ENCODE data around the gene DNAAF2. TPM values are rescaled to one million over a fixed set of nuclear protein-coding genes. Genes with fewer than 3 reads are reported as not detected.

The DNAAF2 gene
- total and polyA plus RNA-seq, 2 of the 13 experiments (the other 11 are each of a cell fraction or from before 2014, with no cell fraction given), result 6.1 to 13.6 TPM

DNA sequence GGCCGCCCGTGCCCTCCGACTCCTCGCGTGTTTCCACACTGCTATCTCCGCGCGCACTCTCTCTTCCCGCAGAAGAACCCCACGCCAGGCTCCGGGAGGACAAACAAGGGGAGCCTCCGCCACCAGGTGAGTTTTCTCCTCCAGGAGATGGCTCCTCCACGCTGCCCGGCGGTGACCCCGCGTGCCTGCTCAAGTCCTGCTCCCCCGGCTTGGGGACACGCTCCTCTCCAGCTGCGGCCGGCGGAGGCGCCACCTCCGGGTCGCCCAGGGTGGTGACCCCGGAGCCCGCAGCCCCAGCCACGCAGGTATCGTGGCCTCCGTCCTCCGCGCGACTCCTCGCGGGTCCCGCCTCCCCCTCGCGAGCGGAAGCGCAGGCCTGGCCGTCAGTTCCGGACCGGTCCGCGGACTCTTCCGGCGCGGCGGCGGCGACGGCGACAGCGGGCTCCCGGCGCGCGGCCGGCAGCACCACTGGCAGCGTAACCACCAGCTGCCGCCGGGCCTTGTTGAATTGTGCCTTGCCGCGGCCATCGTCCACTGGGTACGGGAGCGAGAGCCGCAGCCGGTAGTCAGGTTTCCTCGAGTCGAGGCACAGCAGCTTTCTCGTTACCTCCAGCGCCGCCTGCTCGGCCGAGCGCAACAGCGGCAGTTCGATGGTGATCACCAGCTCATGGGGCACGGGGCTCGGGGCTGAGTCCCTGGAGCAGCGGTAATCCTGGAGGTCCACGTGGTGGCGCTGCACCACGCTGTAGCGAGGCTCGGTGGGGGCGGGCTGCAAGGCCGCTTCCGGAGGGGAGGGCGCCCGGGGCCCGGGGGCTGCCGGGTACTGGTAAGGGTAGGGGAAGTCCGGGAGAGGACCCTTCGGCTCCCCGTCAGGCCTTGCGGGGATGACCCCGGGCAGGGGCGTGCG is 1.2 kb downstream of the DNAAF2 start (continued):
- TF ChIP-seq, protein P1, sequence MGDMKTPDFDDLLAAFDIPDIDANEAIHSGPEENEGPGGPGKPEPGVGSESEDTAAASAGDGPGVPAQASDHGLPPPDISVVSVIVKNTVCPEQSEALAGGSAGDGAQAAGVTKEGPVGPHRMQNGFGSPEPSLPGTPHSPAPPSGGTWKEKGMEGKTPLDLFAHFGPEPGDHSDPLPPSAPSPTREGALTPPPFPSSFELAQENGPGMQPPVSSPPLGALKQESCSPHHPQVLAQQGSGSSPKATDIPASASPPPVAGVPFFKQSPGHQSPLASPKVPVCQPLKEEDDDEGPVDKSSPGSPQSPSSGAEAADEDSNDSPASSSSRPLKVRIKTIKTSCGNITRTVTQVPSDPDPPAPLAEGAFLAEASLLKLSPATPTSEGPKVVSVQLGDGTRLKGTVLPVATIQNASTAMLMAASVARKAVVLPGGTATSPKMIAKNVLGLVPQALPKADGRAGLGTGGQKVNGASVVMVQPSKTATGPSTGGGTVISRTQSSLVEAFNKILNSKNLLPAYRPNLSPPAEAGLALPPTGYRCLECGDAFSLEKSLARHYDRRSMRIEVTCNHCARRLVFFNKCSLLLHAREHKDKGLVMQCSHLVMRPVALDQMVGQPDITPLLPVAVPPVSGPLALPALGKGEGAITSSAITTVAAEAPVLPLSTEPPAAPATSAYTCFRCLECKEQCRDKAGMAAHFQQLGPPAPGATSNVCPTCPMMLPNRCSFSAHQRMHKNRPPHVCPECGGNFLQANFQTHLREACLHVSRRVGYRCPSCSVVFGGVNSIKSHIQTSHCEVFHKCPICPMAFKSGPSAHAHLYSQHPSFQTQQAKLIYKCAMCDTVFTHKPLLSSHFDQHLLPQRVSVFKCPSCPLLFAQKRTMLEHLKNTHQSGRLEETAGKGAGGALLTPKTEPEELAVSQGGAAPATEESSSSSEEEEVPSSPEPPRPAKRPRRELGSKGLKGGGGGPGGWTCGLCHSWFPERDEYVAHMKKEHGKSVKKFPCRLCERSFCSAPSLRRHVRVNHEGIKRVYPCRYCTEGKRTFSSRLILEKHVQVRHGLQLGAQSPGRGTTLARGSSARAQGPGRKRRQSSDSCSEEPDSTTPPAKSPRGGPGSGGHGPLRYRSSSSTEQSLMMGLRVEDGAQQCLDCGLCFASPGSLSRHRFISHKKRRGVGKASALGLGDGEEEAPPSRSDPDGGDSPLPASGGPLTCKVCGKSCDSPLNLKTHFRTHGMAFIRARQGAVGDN (CRISPR knock-in tag; IDR thresholded peaks at IDR 0.05), result peak; percentile 87; the same call in 1 of the 2 replicates
- TF ChIP-seq ZNF589 (CRISPR knock-in tag; conservative IDR thresholded peaks at IDR 0.05) (peak; percentile 86; the same call in 1 of the 2 replicates), SKI (IDR thresholded peaks at IDR 0.05; ENCODE audit: partially characterized antibody) (no peak), HMGA1 (CRISPR knock-in tag; conservative IDR thresholded peaks at IDR 0.05) (no peak), ZNF543 (CRISPR knock-in tag; IDR thresholded peaks at IDR 0.05) (peak; percentile 29), WIZ (CRISPR knock-in tag; IDR thresholded peaks at IDR 0.05) (0 out of 2 replicates have a peak, but pooled peaks have one; percentile 22), HES4 (CRISPR knock-in tag; IDR thresholded peaks at IDR 0.05; ENCODE audit: borderline replicate concordance) (peak; percentile 94), ZNF747 (CRISPR knock-in tag; IDR thresholded peaks at IDR 0.05; ENCODE audit: borderline replicate concordance) (peak; percentile 28; the same call in 1 of the 2 replicates), KMT2B (CRISPR knock-in tag; IDR thresholded peaks at IDR 0.05) (peak; percentile 82; the same call in 1 of the 2 replicates), POLR2G (IDR thresholded peaks at IDR 0.05; ENCODE audit: low read depth, low read length) (peak; percentile 93), ZNF317 (CRISPR knock-in tag; IDR thresholded peaks at IDR 0.05) (0 out of 2 replicates have a peak, but pooled peaks have one; percentile 64), ZNF331 (CRISPR knock-in tag; IDR thresholded peaks at IDR 0.05) (peak; percentile 86; the same call in 1 of the 2 replicates), ZNF550 (CRISPR knock-in tag; IDR thresholded peaks at IDR 0.05; ENCODE audit: borderline replicate concordance) (no peak), ZFP41 (CRISPR knock-in tag; IDR thresholded peaks at IDR 0.05; ENCODE audit: borderline replicate concordance) (no peak), ZNF569 (CRISPR knock-in tag; IDR thresholded peaks at IDR 0.05; ENCODE audit: borderline replicate concordance) (no peak), NR2C2 (CRISPR knock-in tag; IDR thresholded peaks at IDR 0.05; ENCODE audit: borderline replicate concordance) (peak; percentile 80), KLF13 (CRISPR knock-in tag; IDR thresholded peaks at IDR 0.05) (no peak), REL (CRISPR knock-in tag; conservative IDR thresholded peaks at IDR 0.05) (peak; percentile 91), JARID2 (CRISPR knock-in tag; IDR thresholded peaks at IDR 0.05; ENCODE audit: insufficient replicate concordance) (no peak)
- TF ChIP-seq, protein P2, sequence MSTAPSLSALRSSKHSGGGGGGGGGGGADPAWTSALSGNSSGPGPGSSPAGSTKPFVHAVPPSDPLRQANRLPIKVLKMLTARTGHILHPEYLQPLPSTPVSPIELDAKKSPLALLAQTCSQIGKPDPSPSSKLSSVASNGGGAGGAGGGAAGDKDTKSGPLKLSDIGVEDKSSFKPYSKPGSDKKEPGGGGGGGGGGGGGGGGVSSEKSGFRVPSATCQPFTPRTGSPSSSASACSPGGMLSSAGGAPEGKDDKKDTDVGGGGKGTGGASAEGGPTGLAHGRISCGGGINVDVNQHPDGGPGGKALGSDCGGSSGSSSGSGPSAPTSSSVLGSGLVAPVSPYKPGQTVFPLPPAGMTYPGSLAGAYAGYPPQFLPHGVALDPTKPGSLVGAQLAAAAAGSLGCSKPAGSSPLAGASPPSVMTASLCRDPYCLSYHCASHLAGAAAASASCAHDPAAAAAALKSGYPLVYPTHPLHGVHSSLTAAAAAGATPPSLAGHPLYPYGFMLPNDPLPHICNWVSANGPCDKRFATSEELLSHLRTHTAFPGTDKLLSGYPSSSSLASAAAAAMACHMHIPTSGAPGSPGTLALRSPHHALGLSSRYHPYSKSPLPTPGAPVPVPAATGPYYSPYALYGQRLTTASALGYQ (CRISPR knock-in tag; IDR thresholded peaks at IDR 0.05), result peak; percentile 33; the same call in 1 of the 2 replicates
- TF ChIP-seq, protein P3, sequence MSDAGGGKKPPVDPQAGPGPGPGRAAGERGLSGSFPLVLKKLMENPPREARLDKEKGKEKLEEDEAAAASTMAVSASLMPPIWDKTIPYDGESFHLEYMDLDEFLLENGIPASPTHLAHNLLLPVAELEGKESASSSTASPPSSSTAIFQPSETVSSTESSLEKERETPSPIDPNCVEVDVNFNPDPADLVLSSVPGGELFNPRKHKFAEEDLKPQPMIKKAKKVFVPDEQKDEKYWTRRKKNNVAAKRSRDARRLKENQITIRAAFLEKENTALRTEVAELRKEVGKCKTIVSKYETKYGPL (CRISPR knock-in tag; IDR thresholded peaks at IDR 0.05), result no peak
